A549 (cell line): ENCODE measurements around the gene PACS1. TPM values are rescaled to one million over a fixed set of nuclear protein-coding genes. Genes with fewer than 3 reads are reported as not detected.

Source experiments
- ATAC-seq, 2 experiments: fragments of 200-7000 bp in 1 of 2; fragments of >200 bp in 1 of 2; cut with Nextera tagmentation in 1 of 2; cut with Tn5 transposase in 1 of 2; 3 replicates each; pipeline versions ENCODE4 v1.8.0 to v1.9.1; 2018 to 2020; ENCODE audit warnings: mild to moderate bottlenecking in 1 of 2, moderate library complexity in 1 of 2
- CTCF ChIA-PET: fragments of 300-600 bp; sonication (Branson Sonifier 250); formaldehyde crosslinking; extraction: SDS; loops from one replicate; lab custom pipeline; 2021; ENCODE audit warnings: antibody characterized with exemption, inconsistent platforms; lab: Yijun Ruan, JAX
- POLR2A ChIA-PET: fragments of 350-600 bp; formaldehyde crosslinking; extraction: SDS; loops from one replicate; lab custom pipeline; 2021; ENCODE audit warnings: antibody characterized with exemption, inconsistent platforms; lab: Yijun Ruan, JAX
- DNase-seq, 2 experiments: peaks; one replicate each; pipeline versions ENCODE4 v3.0.0 to v3.0.0-alpha.2; 2011 to 2016; ENCODE audit warnings: low read depth in 1 of 2, low spot score in 1 of 2
- FAIRE-seq: peaks from 2 replicates; lab custom pipeline; 2011; peaks lifted over from hg19 to GRCh38; lab: Jason Lieb, UNC
- H3K27ac ChIP-seq, 2 experiments: fragments of >200 bp; sonication (Bioruptor Twin); formaldehyde crosslinking; 3 replicates each; pipeline ENCODE4 v1.5.1; 2016 to 2017
- H3K4me1 ChIP-seq: fragments of >200 bp; sonication (Bioruptor Twin); formaldehyde crosslinking; 3 replicates; pipeline ENCODE4 v1.6.1; 2016
- H3K4me2 ChIP-seq: fragments of >200 bp; sonication (Bioruptor Twin); formaldehyde crosslinking; 3 replicates; pipeline ENCODE4 v1.6.1; 2016
- H3K4me3 ChIP-seq: fragments of >200 bp; sonication (Bioruptor Twin); formaldehyde crosslinking; 3 replicates; pipeline ENCODE4 v1.5.1; 2016
- H3K9me3 ChIP-seq: fragments of >200 bp; sonication (Bioruptor Twin); formaldehyde crosslinking; 3 replicates; pipeline ENCODE4 v1.6.1; 2016
- ATOH8 ChIP-seq: fragments of 250-450 bp; sonication (Bioruptor Pico); IDR thresholded peaks from 2 replicates; pipeline ENCODE4 v1.5.0; 2020; ENCODE audit warnings: low read depth, mild to moderate bottlenecking, moderate library complexity
- BHLHE40 ChIP-seq: IDR thresholded peaks from 2 replicates; pipeline ENCODE4 v1.6.1; 2012; ENCODE audit warnings: low read depth, low read length, inconsistent platforms
- CEBPB ChIP-seq, 2 experiments: fragments of >200 bp in 1 of 2; sonication (Bioruptor Twin) in 1 of 2; formaldehyde crosslinking in 1 of 2; IDR thresholded peaks; 2 replicates each; pipeline ENCODE4 v1.6.1; 2012 to 2016
- CTCF ChIP-seq: fragments of >200 bp; sonication (Bioruptor Twin); formaldehyde crosslinking; IDR thresholded peaks from 3 replicates; pipeline ENCODE4 v1.5.1; 2016
- E2F6 ChIP-seq: IDR thresholded peaks from 2 replicates; pipeline ENCODE4 v1.6.1; 2012; ENCODE audit warnings: low read depth, borderline replicate concordance
- EHF ChIP-seq: fragments of 250-450 bp; sonication (Bioruptor Pico); IDR thresholded peaks from 2 replicates; pipeline ENCODE4 v1.5.0; 2020; ENCODE audit warnings: mild to moderate bottlenecking
- EHMT2 ChIP-seq: fragments of 200-600 bp; sonication (generic); IDR thresholded peaks from 2 replicates; pipeline ENCODE4 v1.6.1; 2016; ENCODE audit warnings: antibody characterized with exemption, low read depth, mild to moderate bottlenecking, moderate library complexity
- EP300 ChIP-seq, 2 experiments: fragments of >200 bp; sonication (Bioruptor Twin); formaldehyde crosslinking; IDR thresholded peaks; 2 replicates in 1 of 2; 3 replicates in 1 of 2; pipeline ENCODE4 v1.6.1; 2016 to 2017
- ESRRA ChIP-seq: fragments of 150-350 bp; IDR thresholded peaks from 2 replicates; pipeline ENCODE4 v1.6.1; 2014; ENCODE audit warnings: mild to moderate bottlenecking, low read length, borderline replicate concordance
- HES2 ChIP-seq: fragments of >200 bp; sonication (Bioruptor Twin); formaldehyde crosslinking; IDR thresholded peaks from 2 replicates; pipeline ENCODE4 v1.6.1; 2016
- HEYL ChIP-seq: fragments of 250-450 bp; sonication (Bioruptor Pico); IDR thresholded peaks from 2 replicates; pipeline ENCODE4 v1.8.0; 2021; ENCODE audit warnings: mild to moderate bottlenecking, moderate library complexity
- HOXA7 ChIP-seq: fragments of 250-450 bp; sonication (Bioruptor Pico); IDR thresholded peaks from 2 replicates; pipeline ENCODE4 v1.5.0; 2020; ENCODE audit warnings: mild to moderate bottlenecking, moderate library complexity
- HOXB13 ChIP-seq: fragments of 250-450 bp; sonication (Bioruptor Pico); IDR thresholded peaks from 2 replicates; pipeline ENCODE4 v1.5.0; 2020; ENCODE audit warnings: low read depth, mild to moderate bottlenecking, moderate library complexity
- JUNB ChIP-seq: fragments of >200 bp; sonication (Bioruptor Twin); formaldehyde crosslinking; IDR thresholded peaks from 2 replicates; pipeline ENCODE4 v1.6.1; 2016
- KDM1A ChIP-seq: fragments of 200-600 bp; sonication (generic); IDR thresholded peaks from 2 replicates; pipeline ENCODE4 v1.6.1; 2016; ENCODE audit warnings: low read depth, mild to moderate bottlenecking
- KDM5A ChIP-seq: fragments of 200-600 bp; sonication (generic); IDR thresholded peaks from 2 replicates; pipeline ENCODE4 v1.6.1; 2016; ENCODE audit warnings: antibody characterized with exemption, mild to moderate bottlenecking
- MAX ChIP-seq: IDR thresholded peaks from 2 replicates; pipeline ENCODE4 v1.6.1; 2012
- MAZ ChIP-seq: fragments of 150-350 bp; IDR thresholded peaks from 2 replicates; pipeline ENCODE4 v1.6.1; 2014; ENCODE audit warnings: antibody characterized with exemption, low read depth, low read length, borderline replicate concordance
- NPAS2 ChIP-seq: fragments of 250-450 bp; sonication (Bioruptor Pico); IDR thresholded peaks from 2 replicates; pipeline ENCODE4 v1.8.0; 2022; ENCODE audit warnings: mild to moderate bottlenecking, moderate library complexity, borderline replicate concordance
- PHF8 ChIP-seq: fragments of 200-600 bp; sonication (generic); IDR thresholded peaks from 2 replicates; pipeline ENCODE4 v1.6.1; 2016; ENCODE audit warnings: low read depth, mild to moderate bottlenecking, antibody characterized with exemption, moderate library complexity, borderline replicate concordance
- POLR2A ChIP-seq: IDR thresholded peaks from 2 replicates; pipeline ENCODE4 v1.6.1; 2012; ENCODE audit warnings: mild to moderate bottlenecking, low read length
- RAD21 ChIP-seq, 2 experiments: fragments of >200 bp in 1 of 2; sonication (Bioruptor Twin) in 1 of 2; formaldehyde crosslinking in 1 of 2; IDR thresholded peaks in 1 of 2; conservative IDR thresholded peaks in 1 of 2; 2 replicates in 1 of 2; 3 replicates in 1 of 2; pipeline ENCODE4 v1.6.1; 2012 to 2018; ENCODE audit warnings: inconsistent platforms in 1 of 2
- SMC3 ChIP-seq: fragments of >200 bp; sonication (Bioruptor Twin); formaldehyde crosslinking; IDR thresholded peaks from 3 replicates; pipeline ENCODE4 v1.6.1; 2018; ENCODE audit warnings: inconsistent platforms
- TFCP2L1 ChIP-seq: fragments of 250-450 bp; sonication (Bioruptor Pico); IDR thresholded peaks from 2 replicates; pipeline ENCODE4 v1.5.0; 2021; ENCODE audit warnings: mild to moderate bottlenecking
- TP53 ChIP-seq: fragments of 250-450 bp; sonication (Bioruptor Pico); IDR thresholded peaks from 2 replicates; pipeline ENCODE4 v1.5.0; 2021; ENCODE audit warnings: mild to moderate bottlenecking, moderate library complexity
- USF2 ChIP-seq: fragments of 450-650 bp; IDR thresholded peaks from 2 replicates; pipeline ENCODE4 v1.6.1; 2014; ENCODE audit warnings: antibody characterized with exemption
- ZFP36 ChIP-seq: fragments of 450-650 bp; IDR thresholded peaks from 2 replicates; pipeline ENCODE4 v1.6.1; 2014; ENCODE audit warnings: borderline replicate concordance; ENCODE audit not compliant: partially characterized antibody
- ZSCAN20 ChIP-seq: fragments of 250-450 bp; sonication (Bioruptor Pico); IDR thresholded peaks from 2 replicates; pipeline ENCODE4 v1.8.0; 2022; ENCODE audit warnings: mild to moderate bottlenecking, moderate library complexity
- WGBS: methylation state at CpG from one replicate; pipeline ENCODE4 v1.1.6; 2017; ENCODE audit errors: missing lambda C conversion rate; 5-methylcytosine and 5-hydroxymethylcytosine counted together
- polyA plus RNA-seq, 4 experiments: library from polyadenylated mRNA; depleted of rRNA in 3 of 4; stranded (reverse); fragments of >200 nt; fragmentation: RNase III in 1 of 4; extraction: RNeasy Plus Mini Kit Qiagen cat#74134 plus additional on column Dnase treatment in 1 of 4; gene quantifications; 2 replicates in 3 of 4; 3 replicates in 1 of 4; pipeline ENCODE4 v1.2.3, GENCODE V29; 2011 to 2017

The PACS1 gene
- polyA plus RNA-seq, 2 of the 4 experiments (the other 2 are of a cell fraction), result 48.2 to 59.1 TPM

- POLR2A ChIA-PET, result no interaction called here
- FAIRE-seq, result no peak
These were observed 161.5 kb downstream of the PACS1 start for GRCh38 chr11:66231561-66231960.

GRCh38 chr11:66232769-66233168 is 162.7 kb downstream of the PACS1 start:
- FAIRE-seq, result no peak
- WGBS, result 95% methylated on average over 9 of the region's 11 CpGs
- POLR2A ChIA-PET, result no interaction called here

More at GRCh38 chr11:66231561-66231960, 161.5 kb downstream of the PACS1 start:
- DNase-seq (no peak), ATAC-seq (no peak)
- H3K9me3 ChIP-seq, result no peaks in the 10 kb centered on the region
- H3K4me3 ChIP-seq, result no peak overlapping the region
- H3K27ac ChIP-seq, result no peak overlapping the region
- no peaks in the 10 kb centered on the region for H3K4me1 ChIP-seq
- WGBS, result 93% methylated on average over 7 of the region's 7 CpGs
- TF ChIP-seq BHLHE40, result no peak
- TF ChIP-seq PHF8, result no peak
- TF ChIP-seq, all 56 proteins: peak for 0
- no peak overlapping the region for H3K4me2 ChIP-seq
- CTCF ChIA-PET, result interaction anchor here (2.5 kb wide), 1 partner anchor 9 kb away, joined by 15 read pairs; no protein-coding TSS in a partner anchor

GRCh38 chr11:66233301-66233700 is 163.2 kb downstream of the PACS1 start:
- no peaks in the 10 kb centered on the region for H3K9me3 ChIP-seq
- H3K4me1 ChIP-seq, result no peaks in the 10 kb centered on the region
- ChIA-PET POLR2A (no interaction called here), CTCF (interaction anchor here (1.3 kb wide), 1 partner anchor 11 kb away, joined by 8 read pairs; no protein-coding TSS in a partner anchor)
- no peak for FAIRE-seq
- H3K4me3 ChIP-seq, result no peak overlapping the region
- H3K4me2 ChIP-seq, result no peak overlapping the region
- 91% methylated on average over 5 of the region's 5 CpGs for WGBS
- DNase-seq, result no peak
- H3K27ac ChIP-seq, result no peak overlapping the region
- no peak for ATAC-seq
- TF ChIP-seq MAX, result no peak
- no peak for TF ChIP-seq ATOH8 (CRISPR knock-in tag)
- TF ChIP-seq MAZ, result no peak
- no peak for TF ChIP-seq KDM5A
- no peak for TF ChIP-seq SMC3
- TF ChIP-seq RAD21 (conservative IDR thresholded peaks at IDR 0.05 in 1 of 2, IDR thresholded peaks at IDR 0.05 in 1 of 2), result no peak
- no peak for TF ChIP-seq POLR2A
- TF ChIP-seq JUNB, result no peak
- TF ChIP-seq E2F6, result no peak
- no peak for TF ChIP-seq KDM1A
- no peak for TF ChIP-seq NPAS2 (CRISPR knock-in tag)
- TF ChIP-seq EHMT2, result no peak
- TF ChIP-seq EP300 (IDR thresholded peaks at IDR 0.05), result no peak
- no peak for TF ChIP-seq CEBPB (IDR thresholded peaks at IDR 0.05)
- no peak for TF ChIP-seq HES2
- TF ChIP-seq ZFP36, result no peak

More at GRCh38 chr11:66232769-66233168, 162.7 kb downstream of the PACS1 start:
- H3K9me3 ChIP-seq, result no peaks in the 10 kb centered on the region
- no peak for ATAC-seq
- no peak overlapping the region for H3K4me3 ChIP-seq
- CTCF ChIA-PET, result interaction anchor here (1.3 kb wide), 1 partner anchor 10 kb away, joined by 8 read pairs; no protein-coding TSS in a partner anchor
- TF ChIP-seq HEYL (CRISPR knock-in tag), result no peak
- no peak for TF ChIP-seq HOXB13 (CRISPR knock-in tag)
- TF ChIP-seq EHF (CRISPR knock-in tag), result no peak
- no peak for TF ChIP-seq SMC3
- no peak for TF ChIP-seq ZSCAN20 (CRISPR knock-in tag)
- TF ChIP-seq MAZ, result no peak
- TF ChIP-seq HOXA7, result no peak
- TF ChIP-seq ESRRA, result no peak
- no peak for TF ChIP-seq TFCP2L1 (CRISPR knock-in tag)
- TF ChIP-seq TP53 (CRISPR knock-in tag), result no peak
- TF ChIP-seq USF2, result no peak
- TF ChIP-seq EHMT2, result no peak
- no peak for TF ChIP-seq CTCF
- TF ChIP-seq ATOH8 (CRISPR knock-in tag), result no peak
- H3K4me2 ChIP-seq, result no peak overlapping the region
- no peaks in the 10 kb centered on the region for H3K4me1 ChIP-seq
- no peak for DNase-seq
- no peak overlapping the region for H3K27ac ChIP-seq
